SH-SY5Y (cell line): ENCODE measurements around the gene SIGMAR1.

Source experiments
- GATA2 ChIP-seq: IDR thresholded peaks from 2 replicates; pipeline ENCODE4 v1.6.1; 2011; ENCODE audit warnings: mild to moderate bottlenecking, low read depth, low read length
- GATA3 ChIP-seq: IDR thresholded peaks from 2 replicates; pipeline ENCODE4 v1.6.1; 2011; ENCODE audit warnings: low read depth, mild to moderate bottlenecking, low read length, moderate library complexity

GRCh38 chr9:34615132-34615531 is 22.5 kb downstream of the SIGMAR1 start:
- no peak; the same call in 1 of the 2 replicates for TF ChIP-seq GATA3
- peak; percentile 90 for TF ChIP-seq GATA2
